Vagina (tissue), 2 donors: ENCODE results near the gene BEST1.
A peak's percentile ranks its signal among the peaks of the same experiment; 100 is the strongest.

Experiments used
- CTCF ChIP-seq, 3 experiments: fragments of 450-650 bp in 2 of 3; fragments of 200-600 bp in 1 of 3; sonication (generic) in 1 of 3; IDR thresholded peaks; one replicate each; pipeline ENCODE4 v1.5.1; 2017 to 2019; ENCODE audit warnings: antibody characterized with exemption in 3 of 3, mild to moderate bottlenecking in 2 of 3, moderate library complexity in 2 of 3
- POLR2A ChIP-seq, 2 donors: fragments of 450-650 bp; IDR thresholded peaks; one replicate each; pipeline ENCODE4 v1.6.1; 2017; ENCODE audit warnings: antibody characterized with exemption in 2 of 2, mild to moderate bottlenecking in 2 of 2, moderate library complexity in 2 of 2
- POLR2AphosphoS5 ChIP-seq, 2 donors: sonication (generic); formaldehyde crosslinking; IDR thresholded peaks; one replicate each; pipeline ENCODE4 v1.9.0; 2017; ENCODE audit warnings: antibody characterized with exemption in 2 of 2, mild to moderate bottlenecking in 2 of 2, low read depth in 1 of 2; ENCODE audit not compliant: insufficient read depth in 1 of 2

GRCh38 chr11:61972672-61973475 is 22.7 kb downstream of the BEST1 start:
- TF ChIP-seq CTCF (IDR thresholded peaks at IDR 0.05) (no peak), POLR2A (IDR thresholded peaks at IDR 0.05) (no peak), POLR2AphosphoS5 (IDR thresholded peaks at IDR 0.05; ENCODE audit: insufficient read depth in 1 of 2, low read depth in 1 of 2) (peak; percentile 5 to 89)
